ENCODE measurements around the gene ERCC6. TPM values are rescaled to one million over a fixed set of nuclear protein-coding genes. Genes with fewer than 3 reads are reported as not detected.

The ERCC6 gene
- total and polyA plus RNA-seq, 2 donors (not counting 1 experiment from before 2014, with no cell fraction given), result 8.1 to 59.8 TPM

DNA sequence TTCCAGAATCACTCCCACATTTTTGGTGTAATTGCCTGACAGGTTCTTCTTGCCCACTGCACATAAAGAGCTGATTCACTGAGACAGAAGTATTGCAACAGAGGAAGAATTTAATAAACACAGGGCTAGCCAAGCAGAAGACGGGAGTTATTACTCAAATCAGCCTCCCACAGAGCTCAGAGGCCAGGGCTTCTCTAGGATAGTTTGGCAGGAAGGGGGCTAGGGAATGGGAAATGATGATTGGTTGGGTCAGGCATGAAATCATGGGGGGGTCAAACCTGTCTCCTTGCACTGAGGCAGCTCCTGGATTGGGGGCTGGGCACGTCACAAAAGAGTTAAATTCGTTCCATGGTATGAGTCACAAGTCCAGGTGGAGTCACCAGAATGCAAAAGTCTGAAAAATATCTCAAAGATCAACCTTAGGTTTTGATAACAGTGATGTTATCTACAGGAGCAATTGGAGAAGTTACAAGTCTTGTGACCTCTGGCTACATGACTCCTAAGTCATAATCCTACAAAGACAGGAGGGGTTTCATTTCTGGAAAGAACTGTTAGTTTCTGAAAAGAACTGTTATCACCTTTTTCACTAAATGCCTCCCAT, 30.2 kb upstream of the ERCC6 start:
- Histone ChIP-seq H3K4me3 (ENCODE audit: control extremely low read depth in 1 of 5, extremely low read depth in 1 of 5, insufficient read depth in 1 of 5, low read depth in 2 of 5, low read length in 4 of 5) (no peak overlapping the region), H2AFZ (ENCODE audit: insufficient read depth, low read depth, low read length, poor library complexity, severe bottlenecking) (no peak overlapping the region), H3K36me3 (replicated peaks in 1 of 2; ENCODE audit: control extremely low read depth in 1 of 2, control insufficient read depth in 1 of 2, extremely low read depth in 1 of 2, insufficient read depth in 2 of 2, low read length in 1 of 2) (no peaks in the 10 kb centered on the region), H3K4me2 (replicated peaks; ENCODE audit: low read depth, low read length, poor library complexity, severe bottlenecking) (no peak overlapping the region), H4K20me1 (ENCODE audit: control insufficient read depth, insufficient read depth, low read length, poor library complexity, severe bottlenecking) (no peaks in the 10 kb centered on the region), H3K9me3 (ENCODE audit: control extremely low read depth in 1 of 3, control insufficient read depth in 2 of 3, insufficient read depth in 1 of 3, low read length in 2 of 3) (peaks cover 0 to 3% (median 1%) of the 10 kb centered on the region in 3 donors), H3K4me1 (ENCODE audit: control insufficient read depth in 2 of 2, insufficient read depth in 2 of 2, low read length in 2 of 2) (peaks cover 0 to 8% of the 10 kb centered on the region in 2 donors), H3K27me3 (replicated peaks in 1 of 4; ENCODE audit: control extremely low read depth in 1 of 4, control insufficient read depth in 3 of 4, insufficient read depth in 4 of 4, low read length in 3 of 4) (peaks cover 0 to 4% (median 2%) of the 10 kb centered on the region in 4 experiments), H3K27ac (ENCODE audit: low read length in 2 of 2) (no peak overlapping the region), H3K9ac (ENCODE audit: low read length) (no peak overlapping the region), H3K79me2 (ENCODE audit: control insufficient read depth, insufficient read depth, low read length) (no peaks in the 10 kb centered on the region)
- POLR2A ChIA-PET, result no interaction called here
- 73% methylated on average over 2 of the region's 3 CpGs for WGBS (ENCODE audit: insufficient coverage)
- ATAC-seq (ENCODE audit: low read depth) (no peak), DNase-seq (no peak)
- peaks cover 21% of the 10 kb centered on the region for H3K4me1 Mint-ChIP-seq
- intact Hi-C loops (cut with micrococcal nuclease), result no loop called here
- H3K9me3 Mint-ChIP-seq (ENCODE audit: insufficient read depth), result peaks cover 8% of the 10 kb centered on the region
- TF ChIP-seq CTCF (IDR thresholded peaks at IDR 0.05) (no peak), EZH2 (IDR thresholded peaks at IDR 0.05; ENCODE audit: borderline replicate concordance, insufficient read depth, low read depth, low read length, poor library complexity, severe bottlenecking) (no peak)
- peaks cover 23% of the 10 kb centered on the region for H3K27me3 Mint-ChIP-seq
- CTCF ChIA-PET, result interaction anchor here (1.1 kb wide), 1 partner anchor 24 kb away, joined by 4 read pairs; no protein-coding TSS in a partner anchor
- peak overlapping the region; percentile 32 for H3K27ac Mint-ChIP-seq
- H3K4me3 Mint-ChIP-seq, result peak overlapping the region; percentile 20

DNA sequence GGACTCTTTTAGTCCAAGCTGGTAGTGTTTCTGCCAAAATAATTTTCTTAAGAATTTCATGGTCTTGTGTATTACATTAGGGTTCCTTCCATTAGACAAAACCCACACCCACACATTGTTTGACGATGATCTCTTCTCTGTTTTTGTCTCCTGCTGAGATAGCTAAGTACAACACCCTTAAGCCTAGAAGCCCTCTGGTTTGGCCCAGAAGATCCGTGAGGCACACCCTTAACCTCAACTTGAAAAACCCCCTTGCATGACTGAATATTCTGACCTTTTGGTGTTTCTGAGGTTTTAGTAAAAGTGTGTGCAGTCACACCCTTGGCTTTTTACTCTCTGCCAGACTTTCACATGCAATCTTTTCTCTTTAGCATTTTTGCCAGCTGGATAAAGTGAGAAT, 29.3 kb upstream of the ERCC6 start:
- DNase-seq, result peak; percentile 6
- H3K4me1 ChIP-seq (ENCODE audit: control insufficient read depth in 2 of 2, insufficient read depth in 2 of 2, low read length in 2 of 2), result peaks cover 0 to 8% of the 10 kb centered on the region in 2 donors
- intact Hi-C loops (cut with micrococcal nuclease), result no loop called here
- no peaks in the 10 kb centered on the region for H3K36me3 ChIP-seq (replicated peaks in 1 of 2; ENCODE audit: control extremely low read depth in 1 of 2, control insufficient read depth in 1 of 2, extremely low read depth in 1 of 2, insufficient read depth in 2 of 2, low read length in 1 of 2)
- CTCF ChIA-PET, result interaction anchor here (0.8 to 1.1 kb wide), 2 partner anchors 11 to 25 kb away, joined by 3 to 4 read pairs; no protein-coding TSS in a partner anchor
- TF ChIP-seq CTCF (IDR thresholded peaks at IDR 0.05) (no peak), EZH2 (IDR thresholded peaks at IDR 0.05; ENCODE audit: borderline replicate concordance, insufficient read depth, low read depth, low read length, poor library complexity, severe bottlenecking) (no peak)
- H3K4me3 ChIP-seq (ENCODE audit: control extremely low read depth in 1 of 5, extremely low read depth in 1 of 5, insufficient read depth in 1 of 5, low read depth in 2 of 5, low read length in 4 of 5), result no peak overlapping the region
- peaks cover 32% of the 10 kb centered on the region for H3K27me3 Mint-ChIP-seq
- no peak overlapping the region for H2AFZ ChIP-seq (ENCODE audit: insufficient read depth, low read depth, low read length, poor library complexity, severe bottlenecking)
- H4K20me1 ChIP-seq (ENCODE audit: control insufficient read depth, insufficient read depth, low read length, poor library complexity, severe bottlenecking), result no peaks in the 10 kb centered on the region
- H3K4me2 ChIP-seq (replicated peaks; ENCODE audit: low read depth, low read length, poor library complexity, severe bottlenecking), result no peak overlapping the region
- H3K9me3 ChIP-seq (ENCODE audit: control extremely low read depth in 1 of 3, control insufficient read depth in 2 of 3, insufficient read depth in 1 of 3, low read length in 2 of 3), result peaks cover 0 to 3% (median 1%) of the 10 kb centered on the region in 3 donors
- peaks cover 8% of the 10 kb centered on the region for H3K9me3 Mint-ChIP-seq (ENCODE audit: insufficient read depth)
- peak overlapping the region; percentile 32 for H3K27ac Mint-ChIP-seq
- H3K79me2 ChIP-seq (ENCODE audit: control insufficient read depth, insufficient read depth, low read length), result no peaks in the 10 kb centered on the region
- POLR2A ChIA-PET, result interaction anchor here (2.3 kb wide), 1 partner anchor 29 kb away, joined by 7 read pairs; the partner anchor contains the start of gene ERCC6
- peaks cover 0 to 8% (median 2%) of the 10 kb centered on the region in 4 experiments for H3K27me3 ChIP-seq (replicated peaks in 1 of 4; ENCODE audit: control extremely low read depth in 1 of 4, control insufficient read depth in 3 of 4, insufficient read depth in 4 of 4, low read length in 3 of 4)
- H3K27ac ChIP-seq (ENCODE audit: low read length in 2 of 2), result no peak overlapping the region
- 80% methylated on average over 1 of the region's 2 CpGs for WGBS (ENCODE audit: insufficient coverage)
- no peak overlapping the region for H3K9ac ChIP-seq (ENCODE audit: low read length)
- H3K4me3 Mint-ChIP-seq, result peak overlapping the region; percentile 20
- peaks cover 21% of the 10 kb centered on the region for H3K4me1 Mint-ChIP-seq
- peak; percentile 79 for ATAC-seq (ENCODE audit: low read depth)
